ENCODE data around the gene KCNH8.

Gene KCNH8

DNA sequence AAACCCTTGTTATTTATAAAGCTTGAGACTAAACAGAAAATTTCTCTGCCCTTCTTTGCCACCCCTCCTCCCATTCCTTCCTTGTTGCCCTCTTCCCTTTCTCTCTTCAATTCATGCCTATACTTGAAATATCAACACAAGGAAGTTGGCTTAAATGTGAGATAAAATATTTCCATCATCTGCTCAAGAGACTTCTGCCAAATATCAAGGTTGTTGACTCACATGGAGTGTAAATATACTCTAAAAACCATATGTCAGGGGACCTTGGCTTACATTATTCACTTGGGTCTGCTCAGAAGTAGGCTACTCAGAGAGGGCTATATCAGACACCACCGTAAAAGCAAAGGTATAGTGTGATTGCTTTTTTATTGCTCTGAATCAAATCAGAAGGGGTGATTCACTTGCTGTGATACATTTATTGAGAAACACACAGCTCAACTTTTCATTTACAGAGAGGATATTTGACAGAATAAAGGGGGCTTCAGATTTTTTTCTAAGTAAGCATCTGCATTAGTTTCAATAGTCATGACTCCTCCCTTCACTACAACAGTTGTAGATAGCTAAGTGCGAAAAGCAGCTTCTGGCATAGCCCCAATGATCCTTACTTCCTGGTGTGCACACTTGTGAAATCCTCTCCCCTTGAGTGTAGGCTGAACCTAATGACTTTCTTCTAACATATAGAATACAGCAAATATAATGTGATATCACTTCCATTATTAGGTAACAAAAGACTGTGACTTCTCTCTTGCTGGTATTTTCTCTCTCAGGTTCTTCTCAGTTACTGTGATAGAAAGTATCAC, 399.6 kb downstream of the KCNH8 start:
- DNase-seq (ENCODE audit: low read depth): no peak
- TF ChIP-seq, protein P1, sequence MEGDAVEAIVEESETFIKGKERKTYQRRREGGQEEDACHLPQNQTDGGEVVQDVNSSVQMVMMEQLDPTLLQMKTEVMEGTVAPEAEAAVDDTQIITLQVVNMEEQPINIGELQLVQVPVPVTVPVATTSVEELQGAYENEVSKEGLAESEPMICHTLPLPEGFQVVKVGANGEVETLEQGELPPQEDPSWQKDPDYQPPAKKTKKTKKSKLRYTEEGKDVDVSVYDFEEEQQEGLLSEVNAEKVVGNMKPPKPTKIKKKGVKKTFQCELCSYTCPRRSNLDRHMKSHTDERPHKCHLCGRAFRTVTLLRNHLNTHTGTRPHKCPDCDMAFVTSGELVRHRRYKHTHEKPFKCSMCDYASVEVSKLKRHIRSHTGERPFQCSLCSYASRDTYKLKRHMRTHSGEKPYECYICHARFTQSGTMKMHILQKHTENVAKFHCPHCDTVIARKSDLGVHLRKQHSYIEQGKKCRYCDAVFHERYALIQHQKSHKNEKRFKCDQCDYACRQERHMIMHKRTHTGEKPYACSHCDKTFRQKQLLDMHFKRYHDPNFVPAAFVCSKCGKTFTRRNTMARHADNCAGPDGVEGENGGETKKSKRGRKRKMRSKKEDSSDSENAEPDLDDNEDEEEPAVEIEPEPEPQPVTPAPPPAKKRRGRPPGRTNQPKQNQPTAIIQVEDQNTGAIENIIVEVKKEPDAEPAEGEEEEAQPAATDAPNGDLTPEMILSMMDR (IDR thresholded peaks at IDR 0.05; ENCODE audit: low read length, missing control alignments): no peak
- H3K4me3 ChIP-seq (replicated peaks; ENCODE audit: low read depth, low read length): no peak overlapping the region

DNA sequence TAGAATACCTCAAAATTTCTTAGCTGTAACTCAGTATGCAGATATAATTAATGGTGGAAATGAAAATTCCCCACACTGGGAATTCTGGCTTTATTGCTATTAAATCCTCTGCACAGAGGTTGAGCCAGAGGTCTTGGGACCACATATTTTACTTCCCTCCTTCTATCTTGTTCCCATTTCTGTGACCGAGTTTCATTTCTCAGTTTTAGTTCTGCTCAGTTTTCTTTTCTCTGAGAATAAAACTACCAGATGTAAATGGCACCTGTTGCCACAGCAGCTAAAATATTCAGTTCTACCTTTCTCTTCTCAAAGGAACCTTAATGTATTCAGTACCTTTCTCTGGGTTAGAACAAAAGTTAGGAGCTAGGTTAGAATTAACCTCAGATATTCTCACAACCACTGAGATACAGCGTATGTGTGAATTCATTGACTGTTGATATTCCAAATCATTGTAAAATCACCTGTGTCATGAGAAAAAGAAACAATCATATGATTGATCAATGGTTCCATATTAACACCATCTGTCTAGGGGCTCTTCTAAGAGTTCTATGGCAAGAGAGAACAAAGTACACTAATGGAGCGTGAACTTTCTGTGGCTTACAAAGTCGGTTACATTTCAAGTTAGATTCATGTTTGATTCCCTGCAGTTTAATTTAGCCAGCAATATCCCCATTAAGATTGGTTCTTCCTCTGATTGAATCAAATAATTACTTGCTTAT, 411.6 kb downstream of the KCNH8 start:
- TF ChIP-seq, protein P1 (IDR thresholded peaks at IDR 0.05; ENCODE audit: low read length, missing control alignments): no peak
- DNase-seq (ENCODE audit: low read depth): no peak
- no peak overlapping the region for H3K4me3 ChIP-seq (replicated peaks; ENCODE audit: low read depth, low read length)

DNA sequence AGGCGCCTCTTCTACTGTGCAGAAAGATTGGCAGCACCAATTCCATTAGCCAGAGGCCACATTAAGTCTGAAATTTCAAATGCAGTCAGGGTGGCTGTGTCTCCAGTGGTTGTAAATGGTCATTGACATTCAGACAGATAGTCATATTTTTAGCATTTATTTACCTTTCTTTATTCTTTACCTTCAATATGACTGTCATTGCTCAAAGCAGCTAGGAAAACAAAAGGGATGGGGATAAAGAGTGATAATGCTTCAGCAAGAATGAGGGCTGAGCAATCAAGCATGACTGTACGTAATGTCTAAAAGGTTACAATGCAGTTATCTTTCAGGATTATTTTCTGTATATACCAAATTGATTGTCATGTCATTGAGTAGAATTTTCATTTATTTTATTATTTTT, 425.3 kb downstream of the KCNH8 start:
- DNase-seq (ENCODE audit: low read depth): no peak
- no peak overlapping the region for H3K4me3 ChIP-seq (replicated peaks; ENCODE audit: low read depth, low read length)
- TF ChIP-seq, protein P1 (IDR thresholded peaks at IDR 0.05; ENCODE audit: low read length, missing control alignments): no peak

DNA sequence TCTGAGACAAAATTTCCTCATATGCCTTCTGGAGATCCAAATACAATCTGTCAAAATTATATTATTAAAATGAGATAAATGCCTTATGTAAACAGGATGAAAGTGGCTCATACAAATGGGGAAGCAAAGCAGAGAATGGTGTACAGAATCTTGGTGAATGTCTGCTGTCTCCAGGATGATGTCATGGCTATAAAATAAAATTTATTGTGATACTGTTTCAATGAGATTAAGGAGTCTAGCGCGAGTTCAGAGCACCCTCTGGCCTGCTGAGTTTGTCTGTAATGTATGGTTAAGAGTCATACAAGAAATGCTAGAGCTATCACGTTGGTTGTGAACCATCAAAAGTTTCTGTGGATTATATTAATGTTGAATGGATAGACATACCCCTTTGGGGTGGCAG, 426.0 kb downstream of the KCNH8 start:
- DNase-seq (ENCODE audit: low read depth): no peak
- TF ChIP-seq, protein P1 (IDR thresholded peaks at IDR 0.05; ENCODE audit: low read length, missing control alignments): no peak
- H3K4me3 ChIP-seq (replicated peaks; ENCODE audit: low read depth, low read length): no peak overlapping the region

DNA sequence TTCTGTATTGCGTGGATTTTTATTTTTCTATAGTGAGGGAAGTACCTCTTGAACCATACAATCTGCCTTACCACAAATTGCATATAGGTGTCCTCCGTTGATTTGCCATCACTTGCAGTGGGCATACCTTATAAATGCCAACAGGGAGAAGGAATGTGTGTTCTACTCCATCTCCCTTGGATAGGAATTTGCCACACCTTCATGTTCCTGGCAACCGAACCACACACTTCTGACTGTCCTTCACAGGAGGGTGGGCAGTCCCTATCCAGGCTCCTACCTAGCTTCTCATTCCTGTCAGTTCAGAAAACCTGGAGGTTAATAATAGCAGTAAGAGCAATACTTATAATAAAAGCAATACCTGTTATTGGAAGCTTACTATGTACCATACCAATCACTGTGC, 428.0 kb downstream of the KCNH8 start:
- H3K4me3 ChIP-seq (replicated peaks; ENCODE audit: low read depth, low read length): no peak overlapping the region
- TF ChIP-seq, protein P1 (IDR thresholded peaks at IDR 0.05; ENCODE audit: low read length, missing control alignments): no peak
- DNase-seq (ENCODE audit: low read depth): no peak
